Activated T-helper 1 cell treated with anti-CD3 and anti-CD28 coated beads, Interleukin-2, amount 50 U/mL, for 16 hours (primary cell): ENCODE results near the gene TPD52L1.
"Not testable (repeated sequence)": the region's sequence is repeated elsewhere in the genome, so short reads cannot be mapped to it uniquely, and the experiment has no call there.

ENCODE experiments used
- DNase-seq, 2 donors: peaks; one replicate each; pipeline ENCODE4 v3.0.0-alpha.2; 2020; ENCODE audit warnings: low read depth in 1 of 2, low spot score in 1 of 2

TPD52L1 gene

GRCh38 chr6:125153391-125154117 lies at the start of gene TPD52L1:
TSS of gene TPD52L1 (plus strand) at chr6:125153773. CDS start at chr6:125153952, 179 bp downstream.
- peak; percentile 19 to 35 for DNase-seq

DNA sequence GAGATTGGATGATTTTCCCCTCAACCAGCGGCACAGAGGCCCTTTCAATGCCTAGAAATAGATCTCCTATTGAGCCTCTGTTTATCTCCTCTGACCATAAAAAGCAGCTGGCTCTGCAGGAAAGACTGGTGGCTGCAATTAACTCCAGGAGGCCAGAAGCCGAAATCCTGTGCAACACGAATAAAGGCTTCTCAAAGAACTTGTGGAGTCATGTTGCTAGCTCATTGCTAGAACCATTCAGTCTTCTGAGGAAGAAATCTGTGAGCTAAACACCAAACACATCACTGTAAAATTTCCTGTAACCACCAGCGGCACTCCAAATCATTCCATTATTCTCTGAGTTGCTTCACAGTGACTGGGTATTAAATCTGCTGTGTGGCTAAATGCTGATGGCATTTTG lies 49.1 kb upstream of the TPD52L1 start:
- no peak for DNase-seq

DNA sequence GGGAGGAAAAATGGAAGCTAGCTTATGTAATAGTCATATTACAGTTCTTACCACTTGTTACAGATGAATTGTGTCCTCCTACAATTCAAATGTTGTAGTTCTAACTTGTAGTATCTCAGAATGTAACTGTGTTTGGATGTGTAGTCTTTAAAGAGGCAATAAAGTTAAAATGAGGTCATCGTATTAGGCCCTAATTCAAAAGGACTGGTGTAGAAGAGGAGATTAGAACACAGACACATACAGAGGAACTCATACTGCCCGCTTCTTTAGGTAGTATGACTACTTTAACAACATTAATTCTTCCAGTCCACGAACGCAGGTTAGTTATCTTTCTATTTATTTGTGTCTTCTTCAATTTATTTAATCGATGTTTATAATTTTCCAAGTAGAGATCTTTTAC lies 46.5 kb upstream of the TPD52L1 start:
- no peak for DNase-seq

GRCh38 chr6:125107896-125108295 lies 45.7 kb upstream of the TPD52L1 start:
- DNase-seq: no peak

DNA sequence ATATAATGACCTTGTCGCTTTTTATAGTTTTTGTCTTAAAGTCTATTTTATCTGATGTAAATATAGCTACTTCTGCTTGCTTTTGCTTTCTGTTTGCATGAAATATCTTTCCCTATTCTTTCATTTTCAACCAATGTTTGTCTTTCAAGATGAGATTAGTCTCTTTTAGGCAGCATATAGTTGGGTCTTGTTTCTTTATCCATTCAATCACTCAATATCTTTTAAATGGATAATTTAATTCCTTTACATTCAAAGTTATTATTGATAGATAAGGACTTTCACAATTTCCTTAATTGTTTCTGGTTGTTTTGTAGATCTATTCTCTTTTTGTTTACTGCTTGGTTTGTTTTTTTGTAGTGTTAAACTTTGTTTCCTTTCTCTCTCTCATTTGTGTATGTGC lies 43.5 kb upstream of the TPD52L1 start:
- DNase-seq: no peak

DNA sequence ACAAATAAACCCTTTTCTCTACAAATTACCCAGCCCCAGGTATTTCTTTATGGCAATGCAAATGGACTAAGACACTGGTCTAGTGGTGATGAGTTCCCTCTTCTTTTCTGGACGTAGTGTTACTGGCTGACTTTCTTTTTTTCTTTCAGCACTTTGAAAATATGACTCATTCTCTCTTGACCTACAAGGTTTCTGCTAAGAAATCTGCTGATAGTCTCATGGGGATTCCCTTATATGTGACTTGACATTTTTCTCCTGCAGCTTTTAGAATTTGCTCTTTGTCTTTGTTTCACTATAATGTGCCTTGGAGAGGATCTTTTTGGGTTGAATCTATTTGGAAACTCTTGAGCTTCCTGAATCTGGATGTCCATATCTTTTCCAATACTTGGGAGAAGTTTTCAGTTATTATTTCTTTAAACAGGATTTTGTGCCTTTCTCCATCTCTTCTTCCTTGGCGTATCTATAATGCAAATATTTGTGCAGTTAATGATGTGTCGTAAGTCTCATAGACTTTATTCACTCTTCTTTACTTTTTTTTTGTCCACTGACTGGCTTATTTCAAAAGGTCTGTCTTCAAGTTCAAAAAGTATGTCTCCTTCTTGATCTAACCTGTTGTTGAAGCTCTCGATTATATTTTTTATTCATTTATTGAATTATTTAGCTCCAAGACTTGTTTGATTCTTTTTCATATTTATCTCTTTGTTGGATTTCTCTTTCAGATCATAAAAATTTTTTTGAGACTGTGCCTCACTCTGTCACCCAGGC lies 42.2 kb upstream of the TPD52L1 start:
- no peak for DNase-seq

- no peak for DNase-seq
Measured at GRCh38 chr6:125112934-125113333, 40.6 kb upstream of the TPD52L1 start.

DNA sequence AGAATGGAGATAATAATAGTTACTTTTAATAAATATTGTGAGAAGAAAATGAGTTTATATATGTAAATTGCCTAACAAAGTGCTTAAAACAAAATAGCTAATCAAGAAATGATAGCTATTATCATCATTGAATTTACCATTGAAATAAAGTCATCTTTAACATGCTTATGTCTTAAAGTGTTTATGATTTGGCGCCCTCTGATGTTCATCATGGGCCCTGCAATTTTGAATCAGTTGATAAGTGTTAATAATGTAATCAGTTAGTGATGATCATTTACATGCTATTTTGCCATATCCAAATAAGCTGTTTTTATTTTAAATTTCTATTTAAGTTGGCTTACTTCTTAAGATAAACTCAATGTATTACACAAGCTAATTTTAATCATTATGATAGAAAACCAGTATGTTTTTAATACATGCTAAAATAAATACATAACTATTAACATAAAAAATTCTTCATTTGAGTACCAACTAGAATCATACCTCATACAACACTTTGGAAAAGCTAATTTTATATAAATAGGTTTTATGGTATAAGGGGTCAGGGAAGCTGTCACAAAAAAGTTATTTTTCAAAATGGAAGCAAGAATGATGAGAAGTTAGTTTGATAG lies 39.2 kb upstream of the TPD52L1 start:
- peak in 1 of 2 donors; percentile 7 for DNase-seq

DNA sequence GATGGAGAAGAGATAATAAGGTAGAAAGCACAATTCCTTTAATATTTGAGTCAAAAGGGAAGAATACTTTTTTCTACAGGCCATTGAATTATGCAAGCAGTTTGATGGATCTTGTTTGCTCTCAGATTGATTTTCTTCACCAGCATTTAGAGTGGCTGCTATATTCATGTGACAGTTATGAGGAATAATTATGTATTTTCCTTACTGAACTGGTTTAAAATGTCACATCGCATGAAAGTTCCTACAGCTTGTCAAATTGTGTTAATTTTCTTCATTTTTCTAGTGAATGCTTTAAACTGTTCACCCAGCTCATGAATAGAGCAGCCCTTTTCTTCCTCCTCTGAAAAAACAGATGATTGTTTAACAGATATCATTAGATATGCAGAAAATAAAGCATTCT lies 37.4 kb upstream of the TPD52L1 start:
- no peak for DNase-seq

GRCh38 chr6:125116710-125117109 lies 36.9 kb upstream of the TPD52L1 start:
- no peak for DNase-seq

DNA sequence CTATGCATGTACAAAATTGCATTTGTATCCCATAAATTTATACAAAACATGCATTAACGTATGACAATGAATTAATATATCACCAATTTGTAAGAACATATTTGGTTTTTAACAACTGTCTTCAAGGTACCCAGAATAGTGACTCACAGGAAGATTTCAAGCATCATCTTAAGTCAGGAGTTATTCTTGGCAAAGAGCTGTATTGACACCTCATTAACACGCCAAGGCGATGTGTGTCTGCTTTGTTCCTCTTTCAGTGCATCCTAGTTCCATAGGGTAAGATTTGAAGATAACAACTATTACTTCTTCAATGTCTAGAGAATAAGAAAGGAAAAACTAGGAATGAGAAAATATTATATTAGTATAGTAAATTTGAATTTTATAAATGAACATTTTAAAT lies 35.8 kb upstream of the TPD52L1 start:
- no peak for DNase-seq

- no peak for DNase-seq
Measured at GRCh38 chr6:125120054-125120590, 33.5 kb upstream of the TPD52L1 start.

GRCh38 chr6:125121894-125122293 lies 31.7 kb upstream of the TPD52L1 start:
- DNase-seq: no peak

GRCh38 chr6:125123051-125123450 lies 30.5 kb upstream of the TPD52L1 start:
- DNase-seq: no peak

- DNase-seq: no peak
Measured at GRCh38 chr6:125123468-125124048, 30.0 kb upstream of the TPD52L1 start.

DNA sequence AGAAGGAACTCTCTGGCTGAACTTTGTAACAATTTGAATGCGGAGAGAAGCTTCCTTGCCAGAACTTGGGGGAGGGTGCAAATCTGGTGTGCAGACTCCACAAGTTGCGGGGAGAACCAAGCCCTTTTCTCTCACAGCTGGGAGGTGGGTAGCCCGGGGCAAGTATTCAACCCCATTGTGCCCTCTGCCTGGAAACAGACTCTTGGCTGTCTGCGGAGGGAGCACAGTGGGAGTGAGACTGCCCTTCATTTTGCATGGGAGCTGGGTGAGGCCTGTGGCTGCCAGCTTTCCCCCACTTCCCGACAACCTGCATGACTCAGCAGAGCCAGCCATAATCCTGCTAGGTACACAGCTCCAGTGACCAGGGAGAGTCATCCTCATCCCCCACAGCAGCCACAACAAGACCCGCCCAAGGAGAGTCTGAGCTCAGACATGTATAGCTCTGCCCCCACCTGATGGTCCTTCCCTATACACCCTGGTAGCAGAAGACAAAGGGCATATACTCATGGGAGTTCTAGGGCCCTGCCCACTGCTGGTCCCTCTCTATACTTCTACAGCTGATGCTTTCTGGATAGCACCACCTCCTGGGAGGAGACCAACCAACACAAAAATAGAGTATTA lies 29.4 kb upstream of the TPD52L1 start:
- no peak for DNase-seq

DNA sequence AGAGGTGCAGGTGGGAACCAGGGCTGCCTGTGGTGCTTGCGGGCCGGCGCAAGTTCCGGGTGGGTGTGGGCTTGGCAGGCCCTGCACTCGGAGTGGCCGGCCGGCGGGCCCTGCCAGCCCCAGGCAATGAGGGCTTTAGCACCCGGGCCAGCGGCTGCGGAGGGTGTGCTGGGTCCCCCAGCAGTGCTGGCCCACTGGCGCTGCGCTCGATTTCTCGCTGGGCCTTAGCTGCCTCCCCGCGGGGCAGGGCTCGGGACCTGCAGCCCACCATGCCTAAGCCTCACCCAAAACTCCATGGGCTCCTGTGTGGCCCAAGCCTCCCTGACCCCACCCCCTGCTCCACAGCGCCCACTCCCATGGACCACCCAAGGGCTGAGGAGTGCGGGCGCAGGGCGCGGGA lies 27.7 kb upstream of the TPD52L1 start:
- DNase-seq: not testable (repeated sequence)

DNA sequence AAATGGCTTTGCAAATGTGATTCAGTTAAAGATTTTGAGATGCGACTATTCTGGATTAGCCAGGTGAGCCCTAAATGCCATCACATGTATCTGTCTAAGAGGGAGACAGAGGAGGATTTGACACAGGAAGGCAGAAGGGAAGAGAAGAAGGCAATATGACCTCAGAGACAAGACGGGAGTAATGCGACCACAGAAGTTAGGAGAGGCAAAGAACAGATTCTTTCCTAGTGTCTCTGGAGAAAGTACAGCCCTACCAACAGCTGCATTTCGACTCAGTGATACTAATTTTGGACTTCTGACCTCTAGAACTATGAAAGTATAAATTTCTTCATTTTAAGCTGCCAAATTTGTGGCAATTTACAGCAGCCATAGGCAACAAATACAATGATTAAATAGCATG lies 24.2 kb upstream of the TPD52L1 start:
- DNase-seq: no peak

GRCh38 chr6:125132058-125132457 lies 21.5 kb upstream of the TPD52L1 start:
- DNase-seq: no peak

DNA sequence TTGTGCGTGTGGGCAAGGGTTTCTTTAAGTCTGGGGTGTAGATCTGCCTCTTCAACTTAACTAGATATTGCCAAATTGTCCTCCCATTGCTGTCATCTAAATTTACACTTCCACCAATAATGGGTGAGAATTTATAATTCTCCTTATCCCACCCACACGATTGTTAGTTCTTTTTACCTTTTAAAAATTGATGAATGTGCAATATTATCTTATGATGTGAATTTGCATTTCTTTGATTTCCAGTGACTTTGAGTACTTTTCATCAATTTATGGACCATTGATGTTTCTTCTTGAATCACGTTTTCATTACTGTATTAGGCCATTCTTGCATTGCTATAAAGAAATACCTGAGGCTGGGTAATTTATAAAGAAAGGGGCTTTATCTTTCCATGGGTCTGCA lies 17.2 kb upstream of the TPD52L1 start:
- DNase-seq: no peak

DNA sequence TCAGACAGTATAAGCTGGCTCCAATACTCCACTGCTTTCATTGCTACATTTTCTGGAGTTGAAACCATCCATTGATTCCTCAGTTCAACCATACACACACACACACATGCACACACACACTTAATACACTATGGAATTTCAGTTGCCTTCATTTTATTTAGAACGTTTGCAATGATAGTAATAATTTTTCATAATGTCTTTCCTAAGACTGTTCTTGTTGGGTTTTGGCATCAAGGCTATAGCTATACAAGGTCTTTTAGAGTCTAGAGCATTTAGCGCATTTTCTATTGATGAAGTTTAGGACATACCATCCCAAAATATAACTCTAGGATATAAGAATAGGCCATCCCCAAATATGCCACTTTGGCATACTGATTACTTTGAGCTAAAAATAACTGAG lies 15.5 kb upstream of the TPD52L1 start:
- no peak for DNase-seq
